HTERT RPE-1 (cell line): ENCODE results near the gene TTC9.

Source experiments
- in situ Hi-C: fragments of 300-500 bp; cut with MboI; formaldehyde crosslinking; loops from 4 replicates; pipeline ENCODE4 v1.14.3; 2020; ENCODE audit warnings: low sequenced_read_pairs

Gene TTC9

DNA sequence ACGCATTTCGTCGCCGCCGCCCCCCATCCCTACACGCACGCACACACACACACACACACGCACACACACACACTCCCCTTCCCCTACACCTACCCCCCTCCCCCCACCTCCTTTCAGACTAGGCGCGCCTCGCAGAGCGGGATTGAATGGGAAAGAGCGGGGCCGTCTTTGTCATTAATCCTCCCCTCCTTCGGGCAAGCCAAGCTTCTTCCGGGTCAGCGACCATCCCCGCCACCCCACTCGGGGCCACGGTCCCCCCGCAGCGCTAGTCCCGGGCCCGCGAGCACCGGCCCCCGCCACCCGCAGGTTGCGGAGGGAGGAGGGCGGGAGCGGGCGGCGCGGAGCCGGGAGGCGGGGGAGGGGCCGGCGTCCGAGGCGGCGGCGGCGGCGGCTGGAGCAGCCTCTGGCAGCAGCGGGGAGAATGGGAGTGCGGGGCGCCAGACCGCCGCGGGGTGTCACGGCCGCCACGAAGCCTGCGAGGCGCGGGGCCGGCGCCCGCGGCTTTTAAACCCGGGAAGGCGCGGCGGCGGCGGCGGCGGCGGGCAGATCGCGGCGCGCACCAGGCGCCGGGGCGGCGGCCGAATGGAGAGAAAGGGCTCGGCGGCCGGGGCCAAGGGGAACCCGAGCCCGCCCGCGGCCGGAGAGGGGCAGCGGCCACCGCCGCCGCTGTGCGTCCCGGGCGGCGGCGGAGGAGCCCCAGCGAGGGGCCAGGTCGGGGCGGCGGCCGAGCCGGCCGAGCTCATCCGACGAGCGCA lies at the start of gene TTC9:
Gene TTC9 (plus strand): TSS at position 369 of the 755 bp plus-strand sequence. CDS start 214 bp downstream, at position 583.
- in situ Hi-C loops: no loop called here

GRCh38 chr14:70594461-70594860 lies 47.3 kb upstream of the TTC9 start:
- in situ Hi-C loops: no loop called here

GRCh38 chr14:70595443-70596185 lies 46.1 kb upstream of the TTC9 start:
- in situ Hi-C loops: no loop called here

- in situ Hi-C loops: no loop called here
These were observed 44.0 kb upstream of the TTC9 start for GRCh38 chr14:70597731-70598130.

DNA sequence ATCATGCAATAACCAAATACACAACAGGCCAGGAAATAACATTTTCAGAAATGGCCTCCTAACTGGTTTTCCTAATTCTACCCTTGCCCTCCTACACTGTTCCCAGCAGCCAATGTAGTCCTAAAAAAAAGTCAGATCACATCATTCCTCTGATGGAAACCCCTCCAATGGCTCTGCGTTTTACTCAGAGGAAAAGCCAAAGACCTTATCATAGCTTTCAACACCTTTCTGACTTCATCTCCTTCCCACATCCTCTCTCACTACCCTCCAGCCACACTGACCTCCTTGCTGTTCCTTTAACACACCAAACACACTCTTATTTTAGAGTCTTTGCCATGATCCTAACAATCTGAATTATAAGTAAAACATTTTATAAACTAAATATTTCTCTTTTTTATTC lies 42.4 kb upstream of the TTC9 start:
- in situ Hi-C loops: no loop called here

- in situ Hi-C loops: no loop called here
These were observed 41.1 kb upstream of the TTC9 start, which contains the start of gene MED6 for GRCh38 chr14:70600382-70601157. Gene MED6, minus strand, starts transcription at chr14:70600655. Its CDS starts 18 bp downstream, at chr14:70600637.

- in situ Hi-C loops: no loop called here
These were observed 40.6 kb upstream of the TTC9 start for GRCh38 chr14:70601162-70601561.

DNA sequence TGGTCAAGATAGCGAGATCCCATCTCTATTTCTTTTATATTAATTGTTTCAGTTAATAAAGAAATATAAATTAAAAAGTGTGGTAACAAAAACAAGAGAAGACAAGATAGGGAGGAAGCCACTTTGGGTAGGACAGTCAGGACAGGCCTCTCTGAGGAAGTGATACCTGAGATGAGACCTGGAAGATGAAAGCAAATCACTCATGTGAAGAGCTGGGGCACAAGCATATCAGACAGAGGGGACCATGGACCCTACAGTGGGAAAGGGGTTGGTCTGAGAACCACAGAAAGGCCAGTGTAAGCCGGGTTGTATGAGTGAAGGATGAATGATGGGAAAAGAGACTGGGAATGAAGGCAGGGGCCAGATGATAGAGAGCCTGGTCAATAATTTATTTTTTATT lies 39.5 kb upstream of the TTC9 start:
- in situ Hi-C loops: no loop called here

- in situ Hi-C loops: no loop called here
These were observed 30.5 kb upstream of the TTC9 start for GRCh38 chr14:70611216-70611615.

- in situ Hi-C loops: no loop called here
These were observed 25.1 kb upstream of the TTC9 start for GRCh38 chr14:70616646-70617045.

DNA sequence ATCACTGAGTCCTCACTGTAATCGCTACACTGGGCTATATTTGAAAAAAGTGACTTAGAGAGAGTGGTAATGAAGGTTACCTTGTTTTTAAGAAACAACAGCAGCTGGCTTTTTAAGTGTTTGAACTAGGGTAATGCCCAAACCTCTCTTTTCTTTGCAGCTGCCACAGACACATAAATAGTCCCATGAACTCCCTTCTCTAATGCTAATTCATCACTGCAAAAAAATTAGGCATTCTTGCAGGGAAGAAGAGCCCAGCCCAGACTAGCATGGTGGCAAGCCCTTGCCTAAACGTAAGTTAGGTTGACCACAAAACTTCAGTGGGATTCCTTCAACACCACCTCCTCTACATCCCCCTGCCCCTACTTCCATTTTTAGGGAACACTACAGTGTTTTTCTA lies 23.4 kb upstream of the TTC9 start:
- in situ Hi-C loops: no loop called here

DNA sequence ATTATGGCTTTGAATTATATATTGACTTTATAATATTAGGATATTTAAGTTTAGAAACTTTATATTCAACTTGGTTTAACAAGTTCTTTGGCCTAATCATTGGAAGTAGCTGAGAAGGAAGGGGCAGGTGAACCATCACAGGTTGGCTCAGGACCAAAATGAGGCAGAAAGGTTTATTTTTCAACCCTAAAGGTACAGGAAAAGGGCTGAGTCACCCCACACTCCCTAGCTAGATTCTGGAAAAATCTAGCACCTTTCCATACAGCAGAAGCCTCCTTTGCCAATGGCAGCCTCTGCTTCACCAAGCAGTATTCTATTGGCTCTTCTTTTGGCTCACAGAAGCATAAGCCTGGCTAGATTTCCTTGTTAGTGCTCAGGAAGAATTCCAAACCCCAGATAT lies 22.0 kb upstream of the TTC9 start:
- in situ Hi-C loops: no loop called here

GRCh38 chr14:70622111-70622712 lies 19.5 kb upstream of the TTC9 start:
- in situ Hi-C loops: no loop called here

GRCh38 chr14:70624972-70625371 lies 16.7 kb upstream of the TTC9 start:
- in situ Hi-C loops: no loop called here

- in situ Hi-C loops: no loop called here
These were observed 9.8 kb upstream of the TTC9 start for GRCh38 chr14:70631948-70632347.

DNA sequence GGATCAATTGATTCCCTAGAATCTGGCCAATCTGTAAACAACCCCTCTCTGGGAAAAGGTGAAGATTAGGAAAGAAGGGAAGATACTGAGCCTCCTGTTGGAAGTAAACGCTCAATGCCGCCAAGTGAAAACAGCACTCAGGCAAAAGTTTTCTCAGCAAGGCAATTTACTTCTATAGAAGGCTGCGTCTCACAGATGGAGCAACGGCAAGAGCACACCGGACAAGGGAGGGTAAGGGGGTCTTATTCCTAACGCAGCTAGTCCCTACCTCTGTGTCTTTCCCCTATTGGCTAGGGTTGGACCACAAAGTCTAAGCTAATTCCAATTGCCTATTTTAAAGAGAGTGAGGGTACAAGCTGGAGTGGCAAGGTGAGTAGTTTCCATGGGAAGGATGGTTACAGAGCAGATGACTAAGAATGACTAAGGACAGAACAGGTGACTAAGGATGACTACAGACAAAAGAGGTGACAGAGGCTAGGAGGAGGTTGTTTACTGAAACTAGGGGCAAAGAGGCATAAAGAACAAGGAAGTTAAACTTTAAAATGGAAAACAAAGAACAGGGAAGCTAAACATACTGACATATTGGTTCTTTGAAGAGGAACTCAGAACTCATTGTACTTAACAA lies 5.6 kb upstream of the TTC9 start:
- in situ Hi-C loops: no loop called here

DNA sequence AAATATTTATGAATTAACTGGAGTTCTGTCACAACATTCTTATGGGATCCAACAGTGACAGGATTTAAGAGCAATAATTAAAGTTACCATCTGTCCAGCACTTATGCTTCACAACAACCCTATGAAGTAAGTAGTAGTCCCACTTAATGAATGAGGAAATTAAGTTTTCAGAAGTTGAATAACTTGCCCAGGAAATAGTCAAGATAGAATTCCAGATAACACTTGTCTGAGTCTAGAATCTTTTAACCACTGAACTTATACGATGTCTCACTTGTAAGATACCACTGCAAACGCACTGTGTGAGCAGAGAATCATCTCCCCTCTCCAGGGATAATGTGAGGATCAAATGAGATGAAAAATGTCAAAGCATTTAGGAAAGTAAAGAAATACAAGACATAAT lies 3.3 kb upstream of the TTC9 start:
- in situ Hi-C loops: no loop called here

DNA sequence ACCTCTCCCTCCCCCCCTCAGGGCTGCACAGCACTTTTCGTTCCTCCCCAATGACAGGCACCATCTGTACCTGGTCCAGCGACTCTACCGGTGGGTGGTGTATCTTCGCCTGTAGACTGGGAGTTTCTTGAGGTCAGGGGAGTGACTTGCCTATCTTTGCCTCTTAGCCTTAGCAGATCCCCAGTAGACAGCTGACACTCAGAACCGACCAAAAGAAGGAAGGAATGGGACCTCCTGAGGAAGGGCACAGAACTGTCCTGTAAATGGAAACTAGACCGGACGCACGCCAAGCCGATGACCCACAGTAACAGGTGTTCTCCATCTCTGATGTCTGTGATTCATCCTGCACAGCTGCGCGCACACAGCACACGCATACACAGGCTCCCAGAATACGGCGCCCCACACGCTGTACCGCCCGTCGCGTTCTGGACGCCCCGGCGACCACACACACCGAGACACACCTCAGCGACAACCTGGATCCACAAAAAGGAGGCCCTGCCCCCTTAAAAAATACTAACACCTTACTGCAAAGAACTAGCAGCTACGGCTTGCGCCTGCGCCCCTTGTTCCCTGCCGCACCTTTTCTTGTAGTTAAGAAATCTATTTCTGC lies 673 bp upstream of the TTC9 start:
- in situ Hi-C loops: no loop called here

DNA sequence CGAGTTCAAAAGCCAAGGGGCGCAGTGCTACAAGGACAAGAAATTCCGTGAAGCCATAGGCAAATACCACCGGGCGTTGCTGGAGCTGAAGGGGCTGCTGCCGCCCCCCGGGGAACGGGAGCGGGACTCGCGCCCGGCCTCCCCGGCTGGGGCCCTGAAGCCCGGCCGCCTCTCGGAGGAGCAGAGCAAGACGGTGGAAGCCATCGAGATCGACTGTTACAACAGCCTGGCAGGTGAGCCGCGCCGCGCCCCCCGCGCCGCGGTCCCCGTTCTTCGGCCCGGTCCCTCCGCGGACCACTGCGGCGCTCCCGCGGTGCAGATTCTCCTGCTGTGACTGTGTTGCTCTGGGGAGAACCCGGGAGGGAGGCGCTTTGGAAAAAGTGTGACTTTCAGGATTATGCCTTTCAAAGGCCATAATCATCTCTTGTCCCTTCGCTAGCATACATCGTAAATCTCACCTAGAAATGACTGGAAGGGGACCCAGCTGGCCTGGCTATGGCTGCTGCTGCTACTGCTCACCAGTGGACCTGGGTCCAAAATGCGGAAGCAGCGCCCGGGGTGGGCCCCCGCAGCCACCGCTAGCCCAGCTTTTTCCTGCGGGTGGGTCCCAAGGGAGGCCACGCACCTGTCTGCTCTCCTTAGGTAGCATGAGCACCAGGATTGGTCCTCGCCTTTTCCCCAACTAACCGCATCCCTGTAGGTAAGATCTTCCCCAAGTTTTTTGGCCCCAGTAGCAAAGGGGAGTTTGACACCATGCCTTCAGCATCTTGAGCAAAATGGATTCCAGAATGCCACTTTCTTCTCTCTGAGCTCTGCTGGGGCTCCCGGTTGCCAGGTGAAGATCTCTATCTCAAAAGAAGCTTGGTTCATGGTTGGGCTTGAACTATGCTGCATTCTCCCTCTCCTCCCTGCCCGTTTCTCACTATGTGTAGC lies 853 bp downstream of the TTC9 start:
- in situ Hi-C loops: no loop called here
